ENCODE data around the gene IL1RAPL1.

The IL1RAPL1 gene

GRCh38 chrX:29067351-29067750 is 480.1 kb downstream of the IL1RAPL1 start:
- Histone ChIP-seq H4K20me1 (ENCODE audit: insufficient read depth, low read length) (no peaks in the 10 kb centered on the region), H3K36me3 (ENCODE audit: insufficient read depth, low read length) (no peaks in the 10 kb centered on the region), H3K27ac (ENCODE audit: low read length) (no peak overlapping the region), H3K9ac (ENCODE audit: low read depth, low read length) (no peak overlapping the region), H3K4me2 (ENCODE audit: insufficient read depth, low read length) (no peak overlapping the region), H3K79me2 (ENCODE audit: insufficient read depth, low read length) (no peaks in the 10 kb centered on the region), H2AFZ (ENCODE audit: low read depth, low read length) (no peak overlapping the region), H3K9me3 (ENCODE audit: insufficient read depth, low read length, severe bottlenecking) (no peaks in the 10 kb centered on the region), H3K4me3 (ENCODE audit: low read depth in 1 of 2, low read length in 2 of 2) (no peak overlapping the region), H3K27me3 (ENCODE audit: insufficient read depth, low read length, poor library complexity) (no peaks in the 10 kb centered on the region), H3K4me1 (ENCODE audit: insufficient read depth, low read length) (no peaks in the 10 kb centered on the region)
- ATAC-seq (ENCODE audit: insufficient read depth, low read depth) = no peak
- TF ChIP-seq, protein P1, sequence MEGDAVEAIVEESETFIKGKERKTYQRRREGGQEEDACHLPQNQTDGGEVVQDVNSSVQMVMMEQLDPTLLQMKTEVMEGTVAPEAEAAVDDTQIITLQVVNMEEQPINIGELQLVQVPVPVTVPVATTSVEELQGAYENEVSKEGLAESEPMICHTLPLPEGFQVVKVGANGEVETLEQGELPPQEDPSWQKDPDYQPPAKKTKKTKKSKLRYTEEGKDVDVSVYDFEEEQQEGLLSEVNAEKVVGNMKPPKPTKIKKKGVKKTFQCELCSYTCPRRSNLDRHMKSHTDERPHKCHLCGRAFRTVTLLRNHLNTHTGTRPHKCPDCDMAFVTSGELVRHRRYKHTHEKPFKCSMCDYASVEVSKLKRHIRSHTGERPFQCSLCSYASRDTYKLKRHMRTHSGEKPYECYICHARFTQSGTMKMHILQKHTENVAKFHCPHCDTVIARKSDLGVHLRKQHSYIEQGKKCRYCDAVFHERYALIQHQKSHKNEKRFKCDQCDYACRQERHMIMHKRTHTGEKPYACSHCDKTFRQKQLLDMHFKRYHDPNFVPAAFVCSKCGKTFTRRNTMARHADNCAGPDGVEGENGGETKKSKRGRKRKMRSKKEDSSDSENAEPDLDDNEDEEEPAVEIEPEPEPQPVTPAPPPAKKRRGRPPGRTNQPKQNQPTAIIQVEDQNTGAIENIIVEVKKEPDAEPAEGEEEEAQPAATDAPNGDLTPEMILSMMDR (IDR thresholded peaks at IDR 0.05; ENCODE audit: borderline replicate concordance, extremely low read depth, low read length, poor library complexity, severe bottlenecking) = no peak
- TF ChIP-seq EZH2 (IDR thresholded peaks at IDR 0.05; ENCODE audit: borderline replicate concordance, low read depth, low read length, severe bottlenecking) = no peak
- no peak for DNase-seq

GRCh38 chrX:29071525-29072320 is 484.5 kb downstream of the IL1RAPL1 start:
- Histone ChIP-seq H2AFZ (ENCODE audit: low read depth, low read length) (no peak overlapping the region), H3K4me1 (ENCODE audit: insufficient read depth, low read length) (no peaks in the 10 kb centered on the region), H4K20me1 (ENCODE audit: insufficient read depth, low read length) (no peaks in the 10 kb centered on the region), H3K27me3 (ENCODE audit: insufficient read depth, low read length, poor library complexity) (no peaks in the 10 kb centered on the region), H3K9ac (ENCODE audit: low read depth, low read length) (no peak overlapping the region), H3K4me3 (ENCODE audit: low read depth in 1 of 2, low read length in 2 of 2) (no peak overlapping the region), H3K27ac (ENCODE audit: low read length) (no peak overlapping the region), H3K4me2 (ENCODE audit: insufficient read depth, low read length) (no peak overlapping the region), H3K79me2 (ENCODE audit: insufficient read depth, low read length) (no peaks in the 10 kb centered on the region), H3K9me3 (ENCODE audit: insufficient read depth, low read length, severe bottlenecking) (no peaks in the 10 kb centered on the region), H3K36me3 (ENCODE audit: insufficient read depth, low read length) (no peaks in the 10 kb centered on the region)
- TF ChIP-seq EZH2 (IDR thresholded peaks at IDR 0.05; ENCODE audit: borderline replicate concordance, low read depth, low read length, severe bottlenecking) = no peak
- TF ChIP-seq, protein P1 (IDR thresholded peaks at IDR 0.05; ENCODE audit: borderline replicate concordance, extremely low read depth, low read length, poor library complexity, severe bottlenecking) = no peak
- DNase-seq (no peak), ATAC-seq (ENCODE audit: insufficient read depth, low read depth) (no peak)

GRCh38 chrX:29082558-29082957 is 495.3 kb downstream of the IL1RAPL1 start:
- H3K9me3 ChIP-seq (ENCODE audit: insufficient read depth, low read length, severe bottlenecking) = no peaks in the 10 kb centered on the region
- H3K9ac ChIP-seq (ENCODE audit: low read depth, low read length) = no peak overlapping the region
- no peak overlapping the region for H2AFZ ChIP-seq (ENCODE audit: low read depth, low read length)
- DNase-seq = no peak
- no peak overlapping the region for H3K4me2 ChIP-seq (ENCODE audit: insufficient read depth, low read length)
- TF ChIP-seq, protein P1 (IDR thresholded peaks at IDR 0.05; ENCODE audit: borderline replicate concordance, extremely low read depth, low read length, poor library complexity, severe bottlenecking) = no peak
- TF ChIP-seq EZH2 (IDR thresholded peaks at IDR 0.05; ENCODE audit: borderline replicate concordance, low read depth, low read length, severe bottlenecking) = no peak
- no peaks in the 10 kb centered on the region for H3K4me1 ChIP-seq (ENCODE audit: insufficient read depth, low read length)
- H3K4me3 ChIP-seq (ENCODE audit: low read depth in 1 of 2, low read length in 2 of 2) = no peak overlapping the region
- no peaks in the 10 kb centered on the region for H3K79me2 ChIP-seq (ENCODE audit: insufficient read depth, low read length)
- no peaks in the 10 kb centered on the region for H4K20me1 ChIP-seq (ENCODE audit: insufficient read depth, low read length)
- ATAC-seq (ENCODE audit: insufficient read depth, low read depth) = no peak
- H3K36me3 ChIP-seq (ENCODE audit: insufficient read depth, low read length) = no peaks in the 10 kb centered on the region
- no peaks in the 10 kb centered on the region for H3K27me3 ChIP-seq (ENCODE audit: insufficient read depth, low read length, poor library complexity)
- no peak overlapping the region for H3K27ac ChIP-seq (ENCODE audit: low read length)

Data from DND-41 (cell line).